Right lobe of liver (tissue), 6 donors: ENCODE measurements around the gene CRB1. TPM values are rescaled to one million over a fixed set of nuclear protein-coding genes. Genes with fewer than 3 reads are reported as not detected.

Source experiments
- ATAC-seq, 4 donors: fragments of 200-7000 bp; cut with Tn5 transposase; one replicate each; pipeline ENCODE4 v1.9.1; 2020; ENCODE audit warnings: mild to moderate bottlenecking in 4 of 4, moderate library complexity in 4 of 4
- DNase-seq, 3 donors: peaks; one replicate each; pipeline ENCODE4 v3.0.0-alpha.2; 2020
- H3K27ac ChIP-seq, 3 donors: fragments of 200-600 bp; one replicate each; pipeline ENCODE4 v1.8.0; 2022
- H3K27me3 ChIP-seq, 2 donors: fragments of 200-600 bp; one replicate each; pipeline ENCODE4 v1.8.0; 2022
- H3K36me3 ChIP-seq, 4 donors: fragments of 200-600 bp; sonication (generic) in 1 of 4; one replicate each; pipeline versions ENCODE4 v1.5.1 to v1.8.0; 2017 to 2022; ENCODE audit warnings: control low read depth in 1 of 4
- H3K4me1 ChIP-seq, 4 donors: fragments of 200-600 bp; sonication (generic) in 1 of 4; one replicate each; pipeline versions ENCODE4 v1.5.1 to v1.8.0; 2017 to 2022; ENCODE audit warnings: control low read depth in 1 of 4
- H3K4me3 ChIP-seq, 3 donors: fragments of 200-600 bp; one replicate each; pipeline ENCODE4 v1.8.0; 2022
- H3K9me3 ChIP-seq, 4 donors: fragments of 200-600 bp; sonication (generic) in 1 of 4; one replicate each; pipeline versions ENCODE4 v1.5.1 to v1.8.0; 2017 to 2022; ENCODE audit warnings: control low read depth in 1 of 4
- POLR2A ChIP-seq: fragments of 450-650 bp; IDR thresholded peaks from one replicate; pipeline ENCODE4 v1.6.1; 2017; ENCODE audit warnings: antibody characterized with exemption, mild to moderate bottlenecking
- WGBS: methylation state at CpG from one replicate; pipeline ENCODE4 v1.1.6; 2018; ENCODE audit warnings: low coverage, low lambda C conversion rate; ENCODE audit not compliant: insufficient coverage; ENCODE audit errors: missing lambda C conversion rate; 5-methylcytosine and 5-hydroxymethylcytosine counted together
- intact Hi-C, 2 donors: fragments of 100-400 bp; cut with DNase I; formaldehyde crosslinking; loops; one replicate each; pipeline versions ENCODE4 v1.11.2 to v1.14.1; 2022
- total RNA-seq, 6 experiments: library from RNA; depleted of rRNA in 2 of 6; stranded (reverse); fragments of >200 nt in 2 of 6; fragmentation: NEBNext Ultra II Directional in 3 of 6; extraction: Animal tissue kit (Norgen Biotek cat#: 25700) in 3 of 6; gene quantifications; one replicate each; pipeline versions ENCODE4 v1.1.0 to v1.2.4, GENCODE V29; 2016 to 2023
- TF ChIP-seq, protein P1 (sequence below), 4 donors: fragments of 200-600 bp in 3 of 4; fragments of 450-650 bp in 1 of 4; IDR thresholded peaks; one replicate each; pipeline versions ENCODE4 v1.5.1 to v1.8.0; 2016 to 2022; ENCODE audit warnings: antibody characterized with exemption in 4 of 4, mild to moderate bottlenecking in 2 of 4
- donor health status: DM: no; HTN: yes; CAD: no.
- donor health status: DM: no; HTN: no; CAD: no.
- donor health status: DM: no; HTN: no; CAD: no.
- donor health status: DM: no; HTN: yes; CAD: no.
- donor health status: DM: no; HTN: yes; CAD: no.

The CRB1 gene
- total RNA-seq, 6 experiments from 2014 or later, result 0.29 TPM; not detected in 5

DNA sequence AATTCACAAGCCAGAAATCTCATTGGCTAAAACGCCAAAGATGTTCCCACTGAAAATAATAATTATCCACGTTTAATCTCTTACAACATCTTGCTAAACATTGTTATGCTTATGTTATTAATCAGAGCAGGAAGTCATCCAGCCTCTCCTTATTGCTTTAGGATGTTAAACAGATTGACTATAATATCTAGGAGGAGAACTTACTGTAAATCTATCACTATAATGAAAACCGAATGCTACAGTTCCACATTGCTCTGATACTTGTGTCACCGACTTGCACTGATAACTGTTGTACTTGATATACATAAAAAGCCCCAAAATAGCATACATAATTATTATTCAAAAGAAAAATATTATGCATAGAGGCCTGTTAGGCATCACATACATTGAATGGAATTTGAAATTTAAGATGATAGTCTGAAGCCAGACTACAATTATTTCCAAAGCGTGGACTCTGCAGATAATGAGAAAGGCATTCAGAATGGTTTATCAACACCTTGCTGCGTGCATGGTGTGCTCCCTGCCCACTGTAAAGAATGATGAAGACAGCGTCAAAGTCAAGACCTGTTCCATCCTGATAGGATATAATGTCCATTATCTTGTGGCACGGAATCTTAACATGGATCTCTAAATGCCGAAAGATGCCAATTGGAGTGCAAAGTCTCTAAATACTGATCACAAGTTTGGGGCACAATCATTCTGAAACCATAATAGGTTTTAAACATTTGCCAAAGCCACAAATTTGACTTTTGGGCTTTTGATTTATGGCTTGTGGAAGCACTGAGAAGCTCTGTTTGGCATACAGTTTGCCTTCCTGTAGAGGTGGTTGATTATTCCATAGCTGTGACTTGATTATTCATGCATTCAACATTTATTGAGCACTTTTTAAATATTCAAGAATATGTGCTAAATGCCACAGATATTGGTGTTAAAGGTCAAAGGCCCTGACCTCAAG lies 71.3 kb downstream of the CRB1 start:
- no peaks in the 10 kb centered on the region for H3K9me3 ChIP-seq
- H3K27me3 ChIP-seq, result no peaks in the 10 kb centered on the region
- H3K4me1 ChIP-seq, result no peaks in the 10 kb centered on the region
- no peak overlapping the region for H3K27ac ChIP-seq
- WGBS, result 60% methylated on average over 9 of the region's 9 CpGs
- H3K36me3 ChIP-seq, result no peaks in the 10 kb centered on the region
- TF ChIP-seq, protein P1, sequence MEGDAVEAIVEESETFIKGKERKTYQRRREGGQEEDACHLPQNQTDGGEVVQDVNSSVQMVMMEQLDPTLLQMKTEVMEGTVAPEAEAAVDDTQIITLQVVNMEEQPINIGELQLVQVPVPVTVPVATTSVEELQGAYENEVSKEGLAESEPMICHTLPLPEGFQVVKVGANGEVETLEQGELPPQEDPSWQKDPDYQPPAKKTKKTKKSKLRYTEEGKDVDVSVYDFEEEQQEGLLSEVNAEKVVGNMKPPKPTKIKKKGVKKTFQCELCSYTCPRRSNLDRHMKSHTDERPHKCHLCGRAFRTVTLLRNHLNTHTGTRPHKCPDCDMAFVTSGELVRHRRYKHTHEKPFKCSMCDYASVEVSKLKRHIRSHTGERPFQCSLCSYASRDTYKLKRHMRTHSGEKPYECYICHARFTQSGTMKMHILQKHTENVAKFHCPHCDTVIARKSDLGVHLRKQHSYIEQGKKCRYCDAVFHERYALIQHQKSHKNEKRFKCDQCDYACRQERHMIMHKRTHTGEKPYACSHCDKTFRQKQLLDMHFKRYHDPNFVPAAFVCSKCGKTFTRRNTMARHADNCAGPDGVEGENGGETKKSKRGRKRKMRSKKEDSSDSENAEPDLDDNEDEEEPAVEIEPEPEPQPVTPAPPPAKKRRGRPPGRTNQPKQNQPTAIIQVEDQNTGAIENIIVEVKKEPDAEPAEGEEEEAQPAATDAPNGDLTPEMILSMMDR (IDR thresholded peaks at IDR 0.05), result no peak
- no peak for TF ChIP-seq POLR2A
- ATAC-seq, result no peak
- intact Hi-C loops, result no loop called here
- no peak overlapping the region for H3K4me3 ChIP-seq
- no peak for DNase-seq

DNA sequence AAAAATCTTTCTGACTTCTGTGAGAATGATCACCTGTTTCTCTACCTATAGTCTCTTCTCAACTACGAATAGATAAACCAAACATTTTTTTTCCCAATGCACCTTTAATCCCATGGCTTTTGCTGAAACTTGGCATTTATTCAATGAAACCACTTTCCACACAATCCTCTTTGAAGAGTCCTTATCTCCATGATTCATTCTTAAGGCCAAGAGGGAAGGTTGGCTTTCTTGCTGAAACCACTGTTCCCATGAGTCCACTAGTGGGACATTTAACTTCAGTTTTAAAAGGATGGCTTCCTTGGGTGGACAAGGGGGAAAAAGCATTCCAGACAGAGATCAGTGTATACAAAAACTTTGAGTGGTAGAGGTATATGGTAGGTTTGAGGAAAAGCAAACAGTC lies 73.6 kb downstream of the CRB1 start:
- Histone ChIP-seq H3K27me3 (no peaks in the 10 kb centered on the region), H3K36me3 (no peaks in the 10 kb centered on the region), H3K27ac (no peak overlapping the region), H3K9me3 (no peaks in the 10 kb centered on the region), H3K4me3 (no peak overlapping the region), H3K4me1 (no peaks in the 10 kb centered on the region)
- WGBS, result 33% methylated on average over 1 of the region's 1 CpG
- no peak for ATAC-seq
- TF ChIP-seq, protein P1 (IDR thresholded peaks at IDR 0.05), result no peak
- no peak for TF ChIP-seq POLR2A
- intact Hi-C loops, result no loop called here
- no peak for DNase-seq

DNA sequence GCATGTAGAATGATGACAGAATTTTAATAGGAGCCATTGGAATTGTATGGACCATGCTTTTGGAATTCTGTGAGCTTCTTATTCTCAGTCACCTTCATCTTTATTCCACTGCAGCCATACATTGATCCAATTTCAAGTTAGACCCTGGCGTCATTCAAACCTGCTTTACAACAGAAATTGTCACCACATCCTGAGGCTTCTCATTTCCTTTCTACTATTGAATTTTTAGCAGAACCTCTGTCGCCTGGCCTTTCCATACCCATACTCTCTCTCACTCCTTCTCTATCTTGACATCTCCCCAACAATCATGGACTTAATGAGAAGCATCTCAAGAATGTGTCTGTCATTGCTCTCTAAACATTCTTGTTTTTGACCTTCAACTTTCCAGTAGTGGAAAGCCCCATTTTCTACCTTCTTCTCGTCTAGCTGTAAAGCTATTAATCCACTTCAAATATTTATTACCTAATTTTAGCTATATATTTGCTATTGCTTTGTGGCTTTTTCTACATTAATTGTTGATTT lies 74.1 kb downstream of the CRB1 start:
- Histone ChIP-seq H3K4me3 (no peak overlapping the region), H3K27me3 (no peaks in the 10 kb centered on the region), H3K36me3 (no peaks in the 10 kb centered on the region), H3K4me1 (no peaks in the 10 kb centered on the region), H3K9me3 (no peaks in the 10 kb centered on the region), H3K27ac (no peak overlapping the region)
- no peak for ATAC-seq
- intact Hi-C loops, result no loop called here
- TF ChIP-seq, protein P1 (IDR thresholded peaks at IDR 0.05), result no peak
- TF ChIP-seq POLR2A, result no peak
- WGBS, result 48% methylated on average over 3 of the region's 3 CpGs
- DNase-seq, result no peak

DNA sequence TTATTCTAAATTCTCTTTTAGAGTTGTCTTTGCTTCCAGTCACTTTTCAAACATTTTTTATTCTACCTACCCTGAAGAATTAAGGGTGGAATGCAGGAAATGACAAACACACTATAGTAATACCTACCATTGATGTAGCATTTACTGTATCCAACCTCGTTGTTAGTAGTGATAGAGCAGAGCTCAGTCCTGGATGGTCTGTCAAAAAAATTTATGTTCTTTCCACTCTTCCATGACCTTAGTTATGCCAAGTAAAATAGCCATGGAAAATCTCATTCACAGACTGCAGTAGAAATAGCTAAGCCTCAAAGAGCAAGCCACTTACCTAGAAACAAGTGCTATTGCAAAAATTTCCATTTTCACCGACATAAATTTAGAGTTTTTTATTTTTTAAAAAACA lies 74.6 kb downstream of the CRB1 start:
- no peak overlapping the region for H3K4me3 ChIP-seq
- no peaks in the 10 kb centered on the region for H3K27me3 ChIP-seq
- ATAC-seq (no peak), DNase-seq (no peak)
- intact Hi-C loops, result no loop called here
- H3K27ac ChIP-seq, result no peak overlapping the region
- TF ChIP-seq, protein P1 (IDR thresholded peaks at IDR 0.05), result no peak
- TF ChIP-seq POLR2A, result no peak
- no peaks in the 10 kb centered on the region for H3K4me1 ChIP-seq
- WGBS, result 42% methylated on average over 2 of the region's 2 CpGs
- H3K36me3 ChIP-seq, result no peaks in the 10 kb centered on the region
- no peaks in the 10 kb centered on the region for H3K9me3 ChIP-seq
